Chondrocyte (in vitro differentiated cells): ENCODE results near the gene SCAND1. TPM values are rescaled to one million over a fixed set of nuclear protein-coding genes. Genes with fewer than 3 reads are reported as not detected.
A peak's percentile ranks its signal among the peaks of the same experiment; 100 is the strongest.
"Not testable (repeated sequence)": the region's sequence is repeated elsewhere in the genome, so short reads cannot be mapped to it uniquely, and the experiment has no call there.

Experiments used
- DNase-seq: peaks from one replicate; pipeline ENCODE4 v3.0.0; 2021; ENCODE audit warnings: mixed read lengths, low spot score
- H3K27ac Mint-ChIP-seq: one replicate; pipeline ENCODE4 v1.8.0; 2021; ENCODE audit warnings: mild to moderate bottlenecking, moderate library complexity, mixed read lengths; ENCODE audit not compliant: unreplicated experiment
- H3K27me3 Mint-ChIP-seq: 2 replicates; pipeline ENCODE4 v1.8.0; 2021; ENCODE audit warnings: low read depth, mixed read lengths
- H3K36me3 Mint-ChIP-seq: 2 replicates; pipeline ENCODE4 v1.8.0; 2021; ENCODE audit warnings: low read depth, mixed read lengths
- H3K4me1 Mint-ChIP-seq: 2 replicates; pipeline ENCODE4 v1.8.0; 2021; ENCODE audit warnings: low read depth, mild to moderate bottlenecking, mixed read lengths
- H3K4me3 Mint-ChIP-seq: one replicate; pipeline ENCODE4 v1.8.0; 2021; ENCODE audit warnings: mild to moderate bottlenecking, moderate library complexity, mixed read lengths; ENCODE audit not compliant: unreplicated experiment
- H3K9me3 Mint-ChIP-seq: 2 replicates; pipeline ENCODE4 v1.8.0; 2021; ENCODE audit warnings: low read depth, mixed read lengths
- long read RNA-seq: library from polyadenylated mRNA; stranded (forward); transcript quantifications from one replicate; pipeline ENCODE4 v2.0.0, GENCODE V29; 2021
- total RNA-seq: library from RNA; stranded (reverse); gene quantifications from 3 replicates; pipeline ENCODE4 v1.2.1, GENCODE V29; 2021
- TF ChIP-seq, protein P1 (sequence below): fragments of 200-600 bp; sonication (generic); IDR thresholded peaks from 2 replicates; pipeline ENCODE4 v1.5.0; 2021; ENCODE audit warnings: antibody characterized with exemption, mild to moderate bottlenecking, moderate library complexity

The SCAND1 gene
- total RNA-seq, result 54.4 to 58.1 TPM (median 54.5 TPM) in 3 replicates
- long read RNA-seq, transcript SCAND1-201 (2 exons, 902 nt), result major isoform, 19 of 78 reads
- long read RNA-seq, partial matches to known transcripts, result 0 of 78 reads
- long read RNA-seq, other reads (novel, unspliced or antisense), result 59 of 78 reads

DNA sequence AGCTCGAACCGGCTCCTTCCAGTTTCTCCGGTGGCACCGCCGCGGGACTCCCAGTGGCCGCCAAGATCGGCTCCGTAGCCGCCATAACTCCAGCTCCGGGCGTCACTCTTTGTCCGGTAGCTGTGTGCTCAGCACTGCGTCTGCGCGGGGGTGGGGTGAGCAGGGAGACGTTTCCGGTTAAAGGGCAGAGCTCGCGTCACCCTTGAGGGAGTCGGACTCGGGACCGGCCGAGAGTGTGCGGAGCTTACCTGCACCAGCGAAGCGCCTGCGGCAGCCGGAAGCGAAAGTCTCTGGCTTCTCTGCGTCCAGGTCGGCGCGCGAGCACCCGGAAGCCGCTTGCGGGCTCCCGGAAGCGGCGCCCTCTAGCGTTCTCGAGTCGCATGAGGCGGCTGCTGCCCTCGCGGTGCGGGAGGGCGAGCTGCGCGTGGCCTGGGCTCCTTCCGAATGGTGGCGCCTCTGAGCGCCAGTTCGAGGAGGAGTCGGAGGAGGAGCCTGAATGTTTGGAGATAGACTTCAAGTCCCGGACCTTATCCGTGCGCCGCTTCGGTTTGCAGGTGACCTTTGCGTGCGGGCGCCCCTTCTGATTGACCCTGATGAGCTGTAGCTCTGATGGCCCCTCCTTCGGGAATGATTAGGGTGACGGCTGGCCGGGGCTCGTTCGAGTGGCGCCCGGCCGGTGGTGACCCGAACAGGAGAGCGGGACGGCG lies at the start of gene SCAND1:
Gene SCAND1, minus strand, starts transcription at position 303 of the 707 bp plus-strand sequence. Its CDS starts 218 bp downstream, at position 85.
- TF ChIP-seq, protein P1, sequence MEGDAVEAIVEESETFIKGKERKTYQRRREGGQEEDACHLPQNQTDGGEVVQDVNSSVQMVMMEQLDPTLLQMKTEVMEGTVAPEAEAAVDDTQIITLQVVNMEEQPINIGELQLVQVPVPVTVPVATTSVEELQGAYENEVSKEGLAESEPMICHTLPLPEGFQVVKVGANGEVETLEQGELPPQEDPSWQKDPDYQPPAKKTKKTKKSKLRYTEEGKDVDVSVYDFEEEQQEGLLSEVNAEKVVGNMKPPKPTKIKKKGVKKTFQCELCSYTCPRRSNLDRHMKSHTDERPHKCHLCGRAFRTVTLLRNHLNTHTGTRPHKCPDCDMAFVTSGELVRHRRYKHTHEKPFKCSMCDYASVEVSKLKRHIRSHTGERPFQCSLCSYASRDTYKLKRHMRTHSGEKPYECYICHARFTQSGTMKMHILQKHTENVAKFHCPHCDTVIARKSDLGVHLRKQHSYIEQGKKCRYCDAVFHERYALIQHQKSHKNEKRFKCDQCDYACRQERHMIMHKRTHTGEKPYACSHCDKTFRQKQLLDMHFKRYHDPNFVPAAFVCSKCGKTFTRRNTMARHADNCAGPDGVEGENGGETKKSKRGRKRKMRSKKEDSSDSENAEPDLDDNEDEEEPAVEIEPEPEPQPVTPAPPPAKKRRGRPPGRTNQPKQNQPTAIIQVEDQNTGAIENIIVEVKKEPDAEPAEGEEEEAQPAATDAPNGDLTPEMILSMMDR, result peak; percentile 99
- H3K27me3 Mint-ChIP-seq, result no peaks in the 10 kb centered on the region
- peak within 1 kb of the TSS; percentile 99 for H3K4me3 Mint-ChIP-seq
- H3K4me1 Mint-ChIP-seq, result peaks cover 16% of the 10 kb centered on the region
- H3K9me3 Mint-ChIP-seq, result peaks cover 2% of the 10 kb centered on the region
- H3K36me3 Mint-ChIP-seq, result peaks cover 2% of the 10 kb centered on the region
- peak; percentile 99 for DNase-seq
- H3K27ac Mint-ChIP-seq, result peak within 1 kb of the TSS; percentile 99

DNA sequence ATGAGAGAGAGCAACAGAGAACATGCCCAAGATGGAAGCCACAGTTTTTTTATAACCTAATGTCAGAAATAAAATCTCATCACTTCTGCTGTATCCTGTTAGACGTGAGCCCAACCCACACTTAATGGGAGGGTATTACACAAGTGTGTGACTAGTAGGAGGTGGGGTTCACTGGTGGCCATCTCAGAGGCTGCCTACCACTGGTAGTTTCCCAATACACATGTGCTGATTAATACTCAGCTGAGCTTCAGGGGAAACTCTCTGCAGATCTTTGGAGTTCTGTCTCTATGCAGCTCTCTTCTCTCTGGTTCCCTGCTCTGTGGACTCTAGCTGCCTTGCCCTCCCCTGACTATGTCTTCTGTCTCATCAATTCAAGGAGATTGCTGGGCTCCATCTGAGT lies 49.7 kb upstream of the SCAND1 start:
- DNase-seq, result no peak
- Mint-ChIP-seq H3K4me1 (no peaks in the 10 kb centered on the region), H3K4me3 (no peak overlapping the region), H3K9me3 (peaks cover 18% of the 10 kb centered on the region), H3K27me3 (no peaks in the 10 kb centered on the region), H3K27ac (no peak overlapping the region), H3K36me3 (peaks cover 1% of the 10 kb centered on the region)
- TF ChIP-seq, protein P1, result no peak

DNA sequence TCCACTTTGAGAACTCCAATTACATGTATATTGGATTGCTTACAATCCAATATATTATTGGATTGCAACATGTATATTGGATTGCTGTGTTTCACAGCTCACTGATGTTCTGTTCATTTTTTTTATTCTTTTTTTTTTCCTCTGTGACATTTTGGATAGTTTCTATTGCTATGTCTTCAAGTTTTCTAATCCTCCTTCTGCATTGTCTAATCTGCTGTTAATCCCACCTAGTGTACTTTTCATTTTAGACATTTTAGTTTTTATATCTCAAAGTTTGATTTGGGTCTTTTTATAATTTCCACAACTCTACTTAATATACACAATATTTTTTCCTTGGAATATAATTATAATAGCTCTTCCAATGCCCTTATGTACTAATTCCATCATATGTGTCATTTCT lies 48.6 kb upstream of the SCAND1 start:
- H3K4me3 Mint-ChIP-seq, result no peak overlapping the region
- H3K27me3 Mint-ChIP-seq, result no peaks in the 10 kb centered on the region
- H3K27ac Mint-ChIP-seq, result no peak overlapping the region
- DNase-seq, result no peak
- no peaks in the 10 kb centered on the region for H3K4me1 Mint-ChIP-seq
- TF ChIP-seq, protein P1, result no peak
- peaks cover 1% of the 10 kb centered on the region for H3K36me3 Mint-ChIP-seq
- peaks cover 18% of the 10 kb centered on the region for H3K9me3 Mint-ChIP-seq

DNA sequence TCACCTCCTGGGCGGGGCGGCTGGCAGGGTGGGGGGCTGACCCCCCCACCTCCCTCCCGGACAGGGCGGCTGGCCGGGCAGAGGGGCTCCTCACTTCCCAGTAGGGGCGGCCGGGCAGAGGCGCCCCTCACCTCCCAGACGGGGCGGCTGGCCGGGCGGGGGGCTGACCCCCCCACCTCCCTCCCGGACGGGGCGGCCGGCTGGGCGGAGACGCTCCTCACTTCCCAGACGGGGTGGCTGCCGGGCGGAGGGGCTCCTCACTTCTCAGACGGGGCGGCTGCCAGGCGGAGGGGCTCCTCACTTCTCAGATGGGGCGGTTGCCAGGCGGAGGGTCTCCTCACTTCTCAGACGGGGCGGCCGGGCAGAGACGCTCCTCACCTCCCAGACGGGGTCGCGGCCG lies 47.0 kb upstream of the SCAND1 start:
- H3K9me3 Mint-ChIP-seq, result peaks cover 18% of the 10 kb centered on the region
- not testable (repeated sequence) for H3K27ac Mint-ChIP-seq, H3K4me3 Mint-ChIP-seq, DNase-seq, H3K27me3 Mint-ChIP-seq, H3K36me3 Mint-ChIP-seq, H3K4me1 Mint-ChIP-seq

DNA sequence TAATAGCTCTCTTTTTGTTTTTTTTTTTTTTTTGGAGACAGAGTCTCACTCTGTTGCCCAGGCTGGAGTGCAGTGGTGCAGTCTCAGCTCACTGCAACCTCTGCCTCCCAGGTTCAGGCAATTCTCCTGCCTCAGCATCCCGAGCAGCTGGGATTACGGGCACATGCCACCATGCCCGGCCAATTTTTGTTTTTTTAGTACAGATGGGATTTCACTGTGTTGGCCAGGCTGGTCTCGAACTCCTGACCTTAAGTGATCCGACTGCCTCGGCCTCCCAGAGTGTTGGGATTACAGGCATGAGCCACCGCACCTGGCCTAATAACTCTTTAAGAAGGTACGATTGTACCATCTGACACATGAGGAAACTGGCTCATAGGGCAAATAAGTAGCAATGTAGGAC lies 42.2 kb upstream of the SCAND1 start:
- H3K4me1 Mint-ChIP-seq, result peaks cover 16% of the 10 kb centered on the region
- not testable (repeated sequence) for H3K27me3 Mint-ChIP-seq, DNase-seq, H3K4me3 Mint-ChIP-seq, H3K9me3 Mint-ChIP-seq, H3K36me3 Mint-ChIP-seq, H3K27ac Mint-ChIP-seq

DNA sequence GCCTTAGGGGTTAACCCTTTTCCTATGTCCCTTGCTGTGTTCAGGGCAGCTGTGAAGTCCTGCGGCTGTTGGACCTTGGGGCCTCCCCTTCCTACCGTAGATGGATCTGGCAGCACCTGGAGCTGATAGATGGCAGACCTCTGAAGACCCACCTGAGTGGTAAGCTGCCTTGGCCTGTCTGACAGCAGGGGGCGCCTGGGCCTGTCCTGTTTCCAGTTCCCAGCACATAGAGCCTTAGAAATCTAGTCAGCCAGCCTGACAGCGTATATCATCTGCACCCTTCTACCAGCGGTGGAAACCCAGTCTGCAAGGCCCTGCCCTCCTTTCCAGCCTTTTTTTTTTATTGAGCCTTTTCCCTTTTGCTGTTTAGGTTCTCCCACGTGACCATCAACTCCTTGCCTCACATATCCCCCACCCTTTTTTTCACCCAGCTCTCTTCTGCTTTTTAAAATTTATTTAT lies 40.7 kb upstream of the SCAND1 start:
- DNase-seq, result no peak
- H3K27ac Mint-ChIP-seq, result peak overlapping the region; percentile 71

More for the DNA sequence above, 40.7 kb upstream of the SCAND1 start:
- no peaks in the 10 kb centered on the region for H3K27me3 Mint-ChIP-seq
- H3K4me3 Mint-ChIP-seq, result no peak overlapping the region
- TF ChIP-seq, protein P1, result peak; percentile 96
- H3K4me1 Mint-ChIP-seq, result peaks cover 16% of the 10 kb centered on the region
- no peaks in the 10 kb centered on the region for H3K36me3 Mint-ChIP-seq
- no peaks in the 10 kb centered on the region for H3K9me3 Mint-ChIP-seq
